Lower leg skin (tissue), 4 donors: ENCODE measurements around the gene ZNF91. TPM values are rescaled to one million over a fixed set of nuclear protein-coding genes. Genes with fewer than 3 reads are reported as not detected.
A peak's percentile ranks its signal among the peaks of the same experiment; 100 is the strongest.
"Not testable (repeated sequence)": the region's sequence is repeated elsewhere in the genome, so short reads cannot be mapped to it uniquely, and the experiment has no call there.

ENCODE experiments used
- DNase-seq, 2 donors: peaks; one replicate each; pipeline ENCODE4 v3.0.0-alpha.2; 2019; ENCODE audit warnings: low spot score in 2 of 2
- H3K4me3 ChIP-seq: fragments of 200-600 bp; sonication (generic); 2 replicates; pipeline ENCODE4 v1.5.1; 2017; ENCODE audit warnings: mild to moderate bottlenecking, low read depth; ENCODE audit not compliant: poor library complexity, severe bottlenecking
- CTCF ChIP-seq, 3 donors: fragments of 450-650 bp; IDR thresholded peaks; one replicate each; pipeline ENCODE4 v1.5.1; 2016; ENCODE audit warnings: antibody characterized with exemption in 3 of 3, mild to moderate bottlenecking in 3 of 3, moderate library complexity in 2 of 3
- POLR2A ChIP-seq, 2 donors: fragments of 450-650 bp; IDR thresholded peaks; one replicate each; pipeline ENCODE4 v1.6.1; 2016 to 2017; ENCODE audit warnings: antibody characterized with exemption in 2 of 2, mild to moderate bottlenecking in 1 of 2, moderate library complexity in 1 of 2
- WGBS, 2 donors: methylation state at CpG; one replicate each; pipeline ENCODE4 v1.1.5; 2018; 5-methylcytosine and 5-hydroxymethylcytosine counted together
- intact Hi-C: fragments of 100-400 bp; cut with DNase I; formaldehyde crosslinking; loops from one replicate; pipeline ENCODE4 v1.15.0; 2023; ENCODE audit warnings: low total_unique reads
- total RNA-seq, 4 donors: library from RNA; depleted of rRNA; stranded (reverse); fragments of >200 nt; gene quantifications; one replicate each; pipeline ENCODE4 v1.1.0, GENCODE V29; 2016

Gene ZNF91
- total RNA-seq, 4 donors from 2014 or later, result 36.7 to 82.9 (median 50.7) TPM

DNA sequence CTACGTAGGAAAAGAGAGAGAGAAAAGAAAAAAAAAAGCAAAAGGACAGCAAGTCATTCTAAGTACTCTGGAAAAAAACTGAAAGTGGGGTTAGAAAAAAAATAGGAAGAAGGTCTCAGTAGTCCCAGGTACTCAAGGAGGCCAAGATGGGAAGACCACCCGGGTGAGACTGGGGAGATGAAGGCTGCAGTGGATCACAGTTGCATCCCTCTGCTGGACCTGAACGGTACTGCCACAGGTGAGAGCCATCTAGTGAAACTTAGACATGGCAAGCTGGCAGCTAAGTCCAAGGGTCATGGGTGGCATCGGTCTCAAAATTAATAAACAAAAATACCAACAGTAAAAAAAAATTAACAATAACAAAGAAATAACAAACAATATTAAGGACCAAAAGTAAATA is 41.0 kb upstream of the ZNF91 start:
- H3K4me3 ChIP-seq, result no peak overlapping the region
- TF ChIP-seq POLR2A (IDR thresholded peaks at IDR 0.05) (no peak), CTCF (IDR thresholded peaks at IDR 0.05) (no peak)
- DNase-seq, result peak in 1 of 2 donors; percentile 28
- 82 to 89% methylated on average over 4 of the region's 4 CpGs for WGBS, 2 donors
- intact Hi-C loops, result no loop called here

GRCh38 chr19:23420824-23421223 is 25.6 kb upstream of the ZNF91 start:
- no peak overlapping the region for H3K4me3 ChIP-seq
- intact Hi-C loops, result no loop called here
- no peak for TF ChIP-seq POLR2A (IDR thresholded peaks at IDR 0.05)
- no peak for TF ChIP-seq CTCF (IDR thresholded peaks at IDR 0.05)
- DNase-seq, result no peak
- 46 to 55% methylated on average over 5 of the region's 5 CpGs for WGBS, 2 donors

DNA sequence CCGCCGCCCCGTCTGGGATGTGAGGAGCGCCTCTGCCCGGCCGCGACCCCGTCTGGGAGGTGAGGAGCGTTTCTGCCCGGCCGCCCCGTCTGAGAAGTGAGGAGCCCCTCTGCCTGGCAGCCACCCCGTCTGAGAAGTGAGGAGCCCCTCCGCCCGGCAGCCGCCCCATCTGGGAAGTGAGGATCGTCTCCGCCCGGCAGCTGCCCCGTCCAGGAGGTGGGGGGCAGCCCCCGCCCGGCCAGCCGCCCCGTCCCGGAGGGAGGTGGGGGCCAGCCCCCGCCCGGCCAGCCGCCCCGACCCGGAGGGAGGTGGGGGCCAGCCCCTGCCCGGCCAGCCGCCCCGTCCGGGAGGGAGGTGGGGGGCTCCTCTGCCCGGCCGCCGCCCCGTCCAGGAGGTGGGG is 24.0 kb upstream of the ZNF91 start:
- intact Hi-C loops, DNase-seq, H3K4me3 ChIP-seq: not testable (repeated sequence)
- 99 to 100% methylated on average over 5 to 12 of the region's 38 CpGs for WGBS, 2 donors

- intact Hi-C loops, result no loop called here
- WGBS, 2 donors, result 2 to 3% methylated on average over 23 to 31 of the region's 33 CpGs
- no peak for DNase-seq
- H3K4me3 ChIP-seq, result no peak overlapping the region
- TF ChIP-seq POLR2A (IDR thresholded peaks at IDR 0.05) (no peak), CTCF (IDR thresholded peaks at IDR 0.05) (no peak)
Observed at GRCh38 chr19:23415561-23416191, 20.4 kb upstream of the ZNF91 start.

DNA sequence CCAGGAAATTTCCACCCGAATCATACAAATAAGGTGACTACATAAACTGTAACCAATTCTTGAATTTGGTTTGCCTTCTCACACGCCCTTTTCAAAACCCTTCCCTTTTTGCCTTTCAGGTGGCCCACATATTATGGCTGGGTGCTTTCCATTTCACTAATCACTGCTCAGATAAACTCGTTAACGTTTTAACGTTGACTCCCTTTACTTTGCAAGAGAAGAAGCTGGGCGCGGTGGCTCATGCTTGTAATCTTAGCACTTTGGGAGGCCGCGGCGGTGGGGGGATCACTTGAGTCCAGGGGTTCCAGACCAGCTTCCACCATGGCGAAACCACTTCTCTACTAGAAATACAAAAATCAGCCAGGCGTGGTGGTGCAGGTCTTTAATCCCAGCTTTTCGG is 19.8 kb upstream of the ZNF91 start:
- DNase-seq, result no peak
- no peak overlapping the region for H3K4me3 ChIP-seq
- 16 to 20% methylated on average over 13 of the region's 13 CpGs for WGBS, 2 donors
- TF ChIP-seq CTCF (IDR thresholded peaks at IDR 0.05) (no peak), POLR2A (IDR thresholded peaks at IDR 0.05) (no peak)
- intact Hi-C loops, result no loop called here

GRCh38 chr19:23410155-23410554 is 14.9 kb upstream of the ZNF91 start:
- H3K4me3 ChIP-seq, result no peak overlapping the region
- DNase-seq, result no peak
- 53 to 69% methylated on average over 1 of the region's 1 CpG for WGBS, 2 donors
- intact Hi-C loops, result no loop called here
- TF ChIP-seq CTCF (IDR thresholded peaks at IDR 0.05) (no peak), POLR2A (IDR thresholded peaks at IDR 0.05) (no peak)
